ENCODE measurements around the gene AMN.
"Not testable (repeated sequence)": the region's sequence is repeated elsewhere in the genome, so short reads cannot be mapped to it uniquely, and the experiment has no call there.

Gene AMN

DNA sequence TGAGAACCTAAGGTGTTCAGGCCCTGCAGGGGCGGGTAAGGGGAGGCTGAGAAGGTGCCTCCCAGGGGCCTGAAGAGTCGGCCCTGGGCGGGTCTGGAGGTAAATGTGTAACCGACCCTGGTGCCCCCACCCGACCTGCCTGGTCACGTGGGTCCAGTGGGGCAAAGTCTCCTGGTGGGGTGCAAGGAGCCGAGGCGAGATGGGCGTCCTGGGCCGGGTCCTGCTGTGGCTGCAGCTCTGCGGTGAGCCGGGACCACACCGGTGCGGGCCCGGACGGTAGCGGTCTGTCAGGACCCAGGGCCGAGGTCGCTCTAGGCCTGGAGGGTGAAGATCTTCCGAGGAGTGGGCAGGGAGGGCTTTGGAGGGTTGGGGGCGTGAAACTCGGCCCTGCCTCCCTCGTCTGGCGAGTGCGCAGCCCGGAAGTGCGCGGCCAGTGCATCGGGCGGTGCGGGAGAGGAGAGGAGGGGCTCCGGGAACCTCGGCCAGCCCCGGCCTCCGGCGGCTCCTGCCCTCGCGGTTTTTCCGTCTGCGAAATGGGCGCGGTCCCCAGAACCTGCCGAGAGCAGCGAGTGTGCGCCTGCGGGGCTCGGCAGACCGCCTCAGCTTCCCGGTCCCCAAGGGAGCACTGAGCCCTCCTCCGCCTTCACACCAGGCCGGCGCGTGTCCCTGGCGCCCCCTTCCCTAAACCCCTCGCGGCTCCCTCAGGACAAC lies at the start of gene AMN:
Gene AMN (plus strand): TSS at position 174 of the 711 bp plus-strand sequence. CDS start 26 bp downstream, at position 200.
- no peak for DNase-seq (ENCODE audit: low spot score)

- no peak for DNase-seq (ENCODE audit: low spot score)
These were observed 49.3 kb upstream of the AMN start for GRCh38 chr14:102873131-102873530.

DNA sequence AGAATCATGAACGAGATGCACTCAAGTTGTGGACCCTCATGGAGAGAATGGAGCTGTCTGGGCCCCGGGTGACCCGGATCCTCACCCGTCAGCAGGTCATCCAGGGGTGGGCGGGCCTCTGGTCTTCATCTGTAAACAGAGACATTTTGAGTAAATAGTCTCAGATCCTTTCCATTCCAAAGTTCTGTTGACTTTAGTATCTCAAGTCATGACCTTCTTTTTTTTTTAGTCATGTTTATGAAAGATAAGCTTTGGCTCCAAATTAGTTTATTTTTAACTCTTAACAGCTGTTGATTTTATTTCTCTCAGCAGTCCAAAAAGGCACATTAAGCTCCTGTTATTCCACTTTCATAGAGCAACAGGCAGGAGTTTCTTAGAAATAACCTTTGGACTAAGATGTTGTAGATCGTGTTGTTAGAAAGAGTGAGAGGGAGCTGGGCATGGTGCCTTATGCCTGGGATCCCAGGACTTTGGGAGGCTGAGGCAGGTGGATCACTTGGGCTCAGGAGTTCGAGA lies 48.9 kb upstream of the AMN start:
- no peak for DNase-seq (ENCODE audit: low spot score)

DNA sequence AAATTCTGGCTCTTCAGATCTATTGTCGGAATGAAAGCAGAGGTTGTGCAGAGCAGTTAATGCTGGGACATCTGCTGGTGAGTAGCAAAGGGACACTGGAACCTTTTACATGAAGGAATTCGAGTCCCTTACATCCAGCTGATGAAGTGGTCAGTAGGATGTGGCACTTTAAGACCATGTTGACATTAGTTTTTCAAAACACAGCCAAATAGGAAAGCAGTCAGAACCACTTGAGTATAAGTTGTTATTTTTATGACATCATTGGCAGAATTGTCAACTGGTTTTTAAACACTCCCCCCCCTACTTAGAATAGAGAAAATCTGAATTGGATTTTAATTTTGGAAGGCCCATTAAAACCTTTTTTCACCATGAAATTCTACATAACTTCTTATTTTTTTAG lies 46.8 kb upstream of the AMN start:
- DNase-seq (ENCODE audit: low spot score), result no peak

DNA sequence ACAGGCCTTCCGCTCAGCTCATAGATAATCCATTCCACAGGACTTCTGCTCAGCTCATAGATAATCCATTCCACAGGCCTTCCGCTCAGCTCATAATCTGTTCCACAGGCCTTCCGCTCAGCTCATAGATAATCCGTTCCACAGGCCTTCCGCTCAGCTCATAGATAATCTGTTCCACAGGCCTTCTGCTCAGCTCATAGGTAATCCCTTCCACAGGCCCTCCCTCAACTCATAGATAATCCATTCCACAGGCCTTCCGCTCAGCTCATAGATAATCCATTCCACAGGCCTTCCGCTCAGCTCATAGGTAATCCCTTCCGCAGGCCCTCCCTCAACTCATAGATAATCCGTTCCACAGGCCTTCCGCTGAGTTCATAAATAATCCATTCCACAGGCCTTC lies 45.0 kb upstream of the AMN start:
- DNase-seq (ENCODE audit: low spot score), result not testable (repeated sequence)

DNA sequence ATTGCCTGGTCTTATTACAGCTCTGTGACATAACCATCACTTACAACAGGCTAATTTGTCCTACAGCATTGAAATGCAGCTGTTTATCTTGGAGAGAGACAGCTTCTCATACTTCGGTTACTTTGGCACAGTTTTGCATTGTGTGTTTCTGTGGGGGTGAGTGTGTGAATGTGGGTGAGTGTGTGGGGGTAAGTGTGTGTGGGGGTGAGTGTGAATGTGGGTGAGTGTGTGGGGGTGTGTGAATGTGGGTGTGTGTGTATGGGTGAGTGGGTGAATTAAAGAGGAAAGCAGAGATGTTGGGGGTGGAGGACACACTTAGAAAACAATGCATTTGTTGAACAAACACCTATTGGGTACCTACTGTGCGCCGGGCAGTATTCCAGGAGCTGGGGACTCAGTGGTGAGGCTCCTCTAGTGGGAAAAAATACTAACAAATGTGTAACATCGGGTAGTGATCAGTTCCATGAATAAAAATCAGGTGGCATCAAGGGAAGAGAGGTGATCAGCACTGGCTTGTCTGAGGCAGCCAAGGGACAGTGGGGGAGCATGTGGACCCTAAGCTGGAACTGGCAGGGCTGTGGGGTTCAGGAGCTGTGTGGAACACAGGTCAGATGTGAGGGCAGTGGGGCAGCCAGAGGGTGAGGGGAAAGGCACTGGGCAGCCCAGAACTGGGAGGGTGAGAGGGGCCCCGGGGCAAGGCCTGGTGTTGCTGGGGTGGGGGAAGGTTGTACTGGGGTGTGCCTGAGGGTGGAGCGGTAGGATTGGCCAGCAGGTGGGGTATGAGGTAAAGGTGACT lies 44.1 kb upstream of the AMN start:
- no peak for DNase-seq (ENCODE audit: low spot score)

DNA sequence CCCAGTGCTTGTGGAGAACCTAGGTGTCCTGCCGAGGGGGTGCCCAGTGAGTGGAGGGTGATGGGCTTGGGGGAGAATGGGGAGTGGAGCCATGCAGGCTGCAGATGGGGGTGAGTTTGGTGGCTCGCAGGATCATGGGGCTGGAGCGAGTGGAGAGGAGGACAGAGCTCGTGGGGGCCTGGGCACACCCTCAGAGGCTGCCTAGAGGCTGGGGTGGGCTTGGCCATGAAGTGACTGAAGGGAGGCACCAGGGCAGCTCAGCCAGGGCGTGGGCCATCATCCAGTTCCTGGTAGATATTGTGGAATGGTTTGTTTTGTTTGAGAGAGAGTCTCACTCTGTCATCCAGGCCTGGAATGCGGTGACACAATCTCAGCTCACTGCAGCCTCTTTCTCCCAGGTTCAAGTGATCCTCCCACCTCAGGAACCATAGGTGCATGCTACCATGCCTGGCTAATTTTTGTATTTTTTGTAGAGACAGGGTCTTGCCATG lies 43.4 kb upstream of the AMN start:
- no peak for DNase-seq (ENCODE audit: low spot score)

- DNase-seq (ENCODE audit: low spot score), result no peak
These were observed 40.1 kb upstream of the AMN start for GRCh38 chr14:102882226-102882906.

DNA sequence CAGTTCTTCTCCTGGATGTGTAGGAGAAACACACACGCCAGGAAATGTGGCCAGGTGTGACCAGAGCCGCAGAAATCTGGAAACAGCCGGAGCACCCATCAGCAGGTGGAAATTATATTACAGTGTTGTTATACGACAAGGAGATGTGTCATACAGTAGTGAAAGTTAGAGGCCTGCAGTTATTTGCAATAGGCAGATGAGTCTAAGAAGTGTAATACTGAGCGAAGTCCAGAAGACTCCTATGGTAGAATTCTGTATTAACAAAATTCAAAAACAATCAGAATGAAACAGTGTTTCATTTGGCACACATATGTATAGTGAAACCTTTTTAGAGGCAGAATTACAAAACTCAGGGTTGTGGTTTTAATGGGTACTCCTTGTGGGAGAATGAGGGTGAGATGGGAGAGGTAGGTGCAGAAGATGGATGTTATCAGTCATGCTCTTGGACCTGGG lies 39.3 kb upstream of the AMN start:
- DNase-seq (ENCODE audit: low spot score), result no peak

DNA sequence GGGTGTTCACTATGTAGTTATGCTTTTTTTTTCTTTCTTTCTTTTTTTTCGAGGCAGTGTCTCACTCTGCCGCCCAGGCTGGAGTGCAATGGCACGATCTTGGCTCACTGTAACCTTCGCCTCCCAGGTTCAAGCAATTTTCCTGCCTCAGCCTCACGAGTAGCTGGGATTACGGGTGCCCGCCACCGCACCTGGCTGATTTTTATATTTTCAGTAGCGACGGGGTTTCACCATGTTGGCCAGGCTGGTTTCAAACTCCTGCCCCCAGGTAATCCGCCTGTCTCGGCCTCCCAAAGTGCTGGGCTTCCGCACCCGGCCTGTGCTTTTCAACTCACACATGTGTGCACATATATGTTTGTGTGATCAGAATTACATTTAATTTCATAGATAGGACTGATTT lies 38.9 kb upstream of the AMN start:
- no peak for DNase-seq (ENCODE audit: low spot score)

DNA sequence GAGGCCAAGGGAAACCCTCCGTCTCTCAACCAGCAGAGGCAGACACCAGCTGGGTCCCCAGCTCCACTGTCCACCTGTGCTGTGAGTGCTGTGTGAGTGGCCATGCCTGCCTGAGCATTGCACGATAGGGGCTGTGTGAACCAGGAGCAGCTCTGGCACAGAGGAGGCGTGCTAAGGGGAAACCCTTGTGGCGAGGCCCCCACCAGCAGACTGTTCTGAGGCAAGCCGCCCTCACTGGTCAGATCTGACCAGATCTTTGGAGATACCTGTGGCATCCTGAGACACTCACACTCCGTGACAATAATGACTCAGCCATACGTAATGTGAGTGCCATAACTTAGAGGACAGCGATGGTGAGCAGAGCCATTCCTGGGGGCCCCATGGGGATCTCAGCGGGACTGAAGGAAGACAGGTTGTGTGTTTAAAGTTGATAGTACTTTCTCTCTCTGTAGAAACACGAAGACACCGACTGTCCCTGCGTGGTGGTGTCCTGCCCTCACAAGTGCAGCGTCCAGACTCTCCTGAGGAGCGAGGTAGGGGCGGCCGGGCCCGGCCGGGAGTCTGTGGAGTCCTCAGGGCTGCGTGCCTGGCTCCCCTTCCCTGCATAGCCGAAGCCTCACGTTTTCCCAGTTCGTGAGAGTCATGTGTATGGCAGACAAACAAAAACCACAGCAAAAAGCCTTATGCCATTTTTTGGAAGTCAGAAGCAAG lies 36.6 kb upstream of the AMN start:
- no peak for DNase-seq (ENCODE audit: low spot score)

- DNase-seq (ENCODE audit: low spot score), result no peak
These were observed 33.7 kb upstream of the AMN start for GRCh38 chr14:102888748-102889147.

- no peak for DNase-seq (ENCODE audit: low spot score)
These were observed 32.8 kb upstream of the AMN start for GRCh38 chr14:102889615-102890014.

DNA sequence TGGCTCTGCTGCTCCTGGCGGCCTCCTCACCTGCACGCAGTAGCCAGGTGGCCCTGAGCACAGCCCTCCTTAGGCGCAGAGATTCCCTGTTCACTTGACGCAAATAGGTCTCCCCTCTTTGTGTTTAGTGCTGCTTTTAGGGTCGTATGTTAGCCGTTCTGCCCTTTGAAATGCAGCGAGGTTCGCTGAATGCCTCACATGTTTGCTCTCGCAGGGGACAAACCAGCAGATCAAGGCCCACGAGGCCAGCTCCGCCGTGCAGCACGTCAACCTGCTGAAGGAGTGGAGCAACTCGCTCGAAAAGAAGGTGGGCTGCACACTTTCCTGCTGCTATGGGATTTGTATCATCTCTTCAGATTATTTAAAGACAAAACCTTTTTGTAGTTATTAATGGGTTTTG lies 31.4 kb upstream of the AMN start:
- no peak for DNase-seq (ENCODE audit: low spot score)

- no peak for DNase-seq (ENCODE audit: low spot score)
These were observed 30.9 kb upstream of the AMN start for GRCh38 chr14:102891556-102891955.

DNA sequence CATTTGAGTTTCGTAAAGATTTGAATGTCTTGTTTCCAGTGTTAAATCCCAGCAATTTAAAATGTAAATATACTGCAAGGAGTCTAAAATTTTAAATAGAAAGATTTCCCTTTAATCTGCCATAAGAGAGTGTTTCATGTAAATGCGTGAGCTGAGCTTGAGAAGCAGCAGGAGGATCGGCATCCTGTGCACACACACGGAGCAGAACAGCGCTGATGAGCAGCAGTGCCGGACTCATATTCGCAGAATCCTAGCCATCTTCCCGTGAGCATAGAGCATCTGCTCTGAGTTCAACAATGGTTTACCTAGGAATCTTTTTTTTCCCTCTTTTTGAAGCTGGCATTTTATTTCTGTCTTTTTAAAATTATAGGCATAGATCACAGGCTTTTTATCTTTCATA lies 29.8 kb upstream of the AMN start:
- DNase-seq (ENCODE audit: low spot score), result no peak

DNA sequence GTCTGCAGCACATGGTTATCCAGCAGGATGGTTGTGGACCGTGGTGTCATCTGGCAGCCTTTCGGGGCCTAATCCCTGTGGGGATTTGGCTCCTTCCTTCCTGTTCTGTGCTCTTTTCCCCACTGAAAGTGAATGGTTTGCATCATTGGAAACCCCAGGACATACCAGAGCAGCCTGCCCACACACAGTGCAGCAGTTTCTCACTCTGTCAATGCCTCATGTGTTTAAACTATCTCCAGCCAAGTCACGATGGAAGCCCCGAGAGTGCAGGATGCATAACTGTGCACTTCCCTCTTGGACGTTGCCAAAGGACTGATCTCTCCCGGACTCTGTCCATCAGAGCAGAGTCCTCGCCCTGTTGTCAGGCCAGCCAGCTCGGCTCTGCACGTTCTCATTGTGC lies 29.0 kb upstream of the AMN start:
- DNase-seq (ENCODE audit: low spot score), result no peak

- DNase-seq (ENCODE audit: low spot score), result not testable (repeated sequence)
These were observed 25.7 kb upstream of the AMN start for GRCh38 chr14:102896735-102897134.

- no peak for DNase-seq (ENCODE audit: low spot score)
These were observed 25.0 kb upstream of the AMN start for GRCh38 chr14:102897299-102898027.

- no peak for DNase-seq (ENCODE audit: low spot score)
These were observed 24.2 kb upstream of the AMN start for GRCh38 chr14:102898298-102898697.

Data from germinal center (tissue), 1 donor.